Measurements from ENCODE around the gene GSG1L.

The GSG1L gene

DNA sequence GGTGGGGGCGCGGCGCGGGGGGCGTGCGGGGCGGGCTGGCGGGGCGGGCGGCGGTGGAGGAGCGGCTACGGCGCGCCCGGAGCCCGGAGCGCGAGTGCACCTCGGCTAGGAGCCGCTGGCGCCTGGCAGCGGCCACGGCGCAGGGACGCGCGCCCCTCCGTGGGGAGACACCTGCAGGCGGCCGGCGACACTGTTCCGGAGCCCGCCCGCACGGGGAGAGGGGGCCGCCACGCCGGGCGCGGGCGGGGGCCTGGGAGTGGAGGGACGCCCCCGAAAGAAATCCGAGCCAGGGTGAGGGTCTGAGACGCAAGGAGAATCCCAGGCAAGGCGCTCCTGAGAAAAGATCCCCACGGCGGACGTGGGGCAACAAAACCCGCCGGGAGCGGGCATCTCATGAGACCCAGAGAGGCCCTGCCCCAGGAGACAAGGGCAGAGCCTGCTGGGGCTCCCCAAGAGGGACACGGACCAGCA, at the start of gene GSG1L:
GSG1L (minus strand) TSS at position 124 of the 471 bp plus-strand sequence. CDS start 290 bp downstream, outside the sequence.
- no peak for DNase-seq (ENCODE audit: low read depth)

DNA sequence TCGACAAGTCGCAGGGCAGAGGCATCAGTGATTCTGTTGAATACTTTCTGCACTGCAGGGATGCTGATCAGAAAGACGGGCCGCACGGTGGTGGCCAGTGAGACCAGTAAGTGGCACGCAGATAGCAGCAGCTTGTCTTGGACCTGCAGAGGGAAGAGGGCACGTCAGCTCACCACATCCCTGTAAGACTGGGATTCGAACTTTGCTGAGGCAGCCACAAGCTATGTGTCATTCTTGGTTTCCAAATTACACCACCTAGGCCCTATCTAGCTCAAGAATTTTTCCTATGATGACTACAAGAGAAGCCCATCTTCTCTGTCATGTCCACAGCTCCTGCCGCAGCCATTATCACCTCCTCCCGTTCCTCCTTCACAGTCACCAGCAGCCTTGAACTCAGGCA, 49.4 kb upstream of the GSG1L start:
- DNase-seq (ENCODE audit: low read depth) = no peak

GRCh38 chr16:28110977-28111376, 47.5 kb upstream of the GSG1L start:
- no peak for DNase-seq (ENCODE audit: low read depth)

- DNase-seq (ENCODE audit: low read depth) = peak; percentile 82
Observed at GRCh38 chr16:28110479-28110878, 47.0 kb upstream of the GSG1L start.

GRCh38 chr16:28110074-28110473, 46.6 kb upstream of the GSG1L start:
- DNase-seq (ENCODE audit: low read depth) = peak; percentile 68

DNA sequence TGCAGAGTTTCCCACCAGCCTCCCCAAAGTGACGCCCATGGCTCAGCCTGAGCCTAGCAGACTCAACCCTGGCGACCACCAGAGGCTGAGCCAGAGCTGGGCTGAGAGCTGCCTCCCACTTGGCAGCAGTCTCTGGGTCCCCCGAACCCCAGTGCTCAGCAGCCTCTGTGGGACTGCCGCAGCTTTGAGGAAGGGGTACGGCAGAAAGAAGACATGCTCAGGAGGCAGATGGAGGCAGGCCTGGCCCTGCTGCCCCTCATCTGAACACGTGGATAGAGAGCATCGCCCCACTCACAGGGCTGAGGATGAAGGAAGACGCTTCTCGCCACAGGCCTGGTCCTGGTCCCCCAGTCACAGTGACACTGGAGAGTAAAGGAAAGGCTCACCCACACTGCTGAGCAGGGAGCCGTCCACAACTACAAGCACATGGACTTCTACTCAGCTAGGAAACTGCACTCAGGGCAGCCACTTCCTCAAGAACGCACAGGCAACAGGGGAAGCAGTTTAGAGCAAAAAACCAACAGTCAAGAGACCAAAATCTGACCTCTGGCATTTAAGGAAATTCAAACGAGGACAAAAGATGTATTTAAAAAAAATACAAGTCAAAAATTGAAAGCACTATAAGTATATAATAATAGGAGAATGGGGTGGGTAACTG, 45.2 kb upstream of the GSG1L start:
- no peak for DNase-seq (ENCODE audit: low read depth)

DNA sequence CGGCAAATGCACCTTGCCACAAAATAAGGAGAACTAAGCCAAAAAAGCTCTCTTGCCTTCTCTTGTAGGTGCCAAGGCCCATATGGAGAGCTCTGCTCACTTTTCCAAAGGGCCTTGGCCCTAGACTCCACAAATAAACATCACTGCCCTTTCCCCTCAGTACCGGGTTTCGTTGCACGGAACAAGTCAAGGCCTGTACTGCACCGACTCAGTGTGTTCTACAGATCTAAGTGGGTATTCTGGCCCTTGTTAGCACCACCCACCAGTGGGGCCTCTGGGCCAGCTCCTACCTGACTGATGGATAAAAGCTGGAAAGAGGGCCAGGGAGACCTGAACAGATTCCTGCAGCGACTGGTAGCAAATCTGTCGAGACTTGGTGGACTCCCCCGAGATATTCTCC, 43.7 kb upstream of the GSG1L start:
- no peak for DNase-seq (ENCODE audit: low read depth)

- DNase-seq (ENCODE audit: low read depth) = no peak
Observed at GRCh38 chr16:28106467-28107215, 43.1 kb upstream of the GSG1L start.

- DNase-seq (ENCODE audit: low read depth) = no peak
Observed at GRCh38 chr16:28105954-28106353, 42.4 kb upstream of the GSG1L start.

- no peak for DNase-seq (ENCODE audit: low read depth)
Observed at GRCh38 chr16:28105297-28105696, 41.8 kb upstream of the GSG1L start.

- no peak for DNase-seq (ENCODE audit: low read depth)
Observed at GRCh38 chr16:28104404-28104803, 40.9 kb upstream of the GSG1L start.

DNA sequence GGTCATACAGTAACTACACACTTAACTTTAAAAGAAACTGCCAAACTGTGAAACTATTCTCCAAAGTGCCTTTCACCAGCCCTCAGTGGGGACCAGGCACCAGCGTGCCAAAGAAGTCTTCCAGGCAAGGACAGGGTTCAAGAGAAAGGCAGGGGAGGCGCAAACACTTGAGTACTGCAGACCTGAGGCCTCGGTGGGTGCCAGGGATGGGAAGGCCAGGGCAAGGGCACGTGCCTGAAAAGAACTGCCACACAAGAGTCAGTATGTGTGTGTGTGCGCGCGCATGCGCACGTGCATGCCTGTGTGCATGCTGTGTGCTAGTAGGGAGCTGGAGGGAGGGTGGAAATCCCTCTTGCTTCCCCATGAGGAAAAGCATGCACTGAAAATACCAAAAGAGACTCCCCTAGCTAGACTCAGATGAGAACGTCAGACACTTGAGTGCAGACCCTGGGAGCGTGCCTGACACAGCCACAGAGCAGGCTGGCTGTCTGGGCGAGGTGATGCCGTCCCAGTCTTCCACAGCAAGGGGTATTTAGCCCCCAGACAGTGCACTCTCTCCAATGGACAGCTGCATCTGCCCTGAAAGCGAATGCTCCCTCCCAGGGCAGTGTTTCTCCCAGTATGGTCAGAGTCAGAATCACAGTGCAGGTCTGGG, 40.1 kb upstream of the GSG1L start:
- DNase-seq (ENCODE audit: low read depth) = no peak

DNA sequence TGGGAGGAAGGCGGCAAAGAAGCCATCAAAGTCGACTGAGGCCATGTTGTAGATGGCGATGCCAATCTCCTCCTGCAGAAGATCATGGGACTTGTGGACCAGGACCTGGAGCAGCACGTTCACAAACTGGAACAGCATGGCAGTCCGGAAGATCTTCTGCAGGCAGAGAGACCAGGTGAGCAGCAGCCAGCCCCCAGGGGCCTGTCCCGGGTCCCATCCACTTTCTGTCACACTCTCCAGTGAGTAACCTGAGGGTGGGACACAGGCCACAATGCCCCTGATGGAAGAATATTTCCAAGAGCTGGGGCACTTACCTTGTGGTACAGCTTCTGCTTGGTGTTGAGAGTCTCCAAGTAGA, 38.0 kb upstream of the GSG1L start:
- DNase-seq (ENCODE audit: low read depth) = no peak

DNA sequence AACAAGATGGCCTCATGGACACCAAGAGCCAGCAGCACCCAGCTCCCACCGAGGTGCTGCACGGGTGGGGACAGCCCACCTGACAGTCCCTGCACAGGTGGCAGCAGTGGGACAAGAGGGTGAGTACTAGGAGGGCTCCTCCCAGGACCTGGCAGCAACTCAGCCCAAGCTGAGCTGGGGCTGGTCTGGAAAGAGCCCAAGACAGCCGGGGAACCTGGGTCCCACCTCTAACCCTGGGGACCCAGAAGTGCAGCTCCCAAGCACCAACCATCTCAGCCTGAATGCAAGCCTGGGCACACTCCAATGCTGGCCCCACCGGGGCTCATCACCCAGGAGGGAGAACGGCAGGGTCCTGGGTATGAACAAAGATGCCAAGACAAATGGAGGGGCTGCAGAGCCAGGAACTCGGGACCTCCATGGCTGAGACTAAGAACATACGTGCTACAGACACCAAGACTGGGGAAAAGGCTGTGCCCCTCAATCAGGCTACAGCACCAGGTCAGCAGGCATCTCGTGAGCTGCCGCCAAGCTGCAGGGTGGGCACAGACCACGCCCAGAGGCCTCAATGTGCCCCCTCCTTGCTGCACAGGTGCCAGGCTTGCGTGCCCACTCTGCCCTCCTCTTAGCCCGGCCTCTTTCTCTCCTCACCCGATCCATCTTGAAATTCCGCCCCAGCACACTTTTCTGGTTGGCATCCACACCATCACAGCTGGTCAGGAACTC, 37.5 kb upstream of the GSG1L start:
- no peak for DNase-seq (ENCODE audit: low read depth)

GRCh38 chr16:28098959-28099945, 35.7 kb upstream of the GSG1L start:
- no peak for DNase-seq (ENCODE audit: low read depth)

DNA sequence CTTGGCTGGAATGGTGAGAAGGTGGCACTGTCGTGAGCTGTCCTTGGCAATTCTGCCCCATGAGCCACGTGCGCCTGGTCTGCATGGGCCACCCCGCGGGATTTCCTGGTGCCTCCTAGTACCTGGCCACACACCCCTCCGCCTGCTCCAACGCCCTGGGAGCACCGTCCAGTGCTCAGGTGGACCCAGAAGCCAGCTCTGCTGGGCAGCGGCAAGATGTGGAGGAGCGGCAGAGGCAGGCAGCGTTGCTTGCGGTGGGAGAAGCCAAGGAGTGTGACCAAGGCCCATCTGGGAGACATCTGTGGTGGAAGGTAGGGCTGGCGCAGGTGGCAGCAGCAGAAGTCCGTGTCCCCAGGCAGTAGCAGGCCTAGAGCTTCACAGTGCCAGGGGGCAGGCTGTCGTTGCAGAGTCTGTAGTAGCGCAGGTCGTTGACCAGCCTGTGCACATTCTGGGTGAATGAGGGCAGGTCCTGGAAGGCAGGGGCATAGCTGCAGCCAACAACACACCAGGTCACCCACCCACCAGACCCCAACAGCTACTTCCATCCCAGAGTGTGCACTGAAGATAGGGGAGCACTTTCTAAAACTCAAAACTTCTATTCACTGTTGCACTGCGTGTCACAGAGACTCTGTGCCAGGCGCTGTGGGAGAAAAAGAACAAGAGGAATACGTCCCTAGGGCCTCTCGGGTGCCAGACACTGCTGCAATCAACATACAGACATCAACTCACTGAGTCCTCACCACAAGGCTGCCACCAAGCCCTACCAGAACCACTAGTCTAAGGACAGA, 34.9 kb upstream of the GSG1L start:
- DNase-seq (ENCODE audit: low read depth) = no peak

GRCh38 chr16:28096983-28097899, 33.7 kb upstream of the GSG1L start:
- DNase-seq (ENCODE audit: low read depth) = no peak

DNA sequence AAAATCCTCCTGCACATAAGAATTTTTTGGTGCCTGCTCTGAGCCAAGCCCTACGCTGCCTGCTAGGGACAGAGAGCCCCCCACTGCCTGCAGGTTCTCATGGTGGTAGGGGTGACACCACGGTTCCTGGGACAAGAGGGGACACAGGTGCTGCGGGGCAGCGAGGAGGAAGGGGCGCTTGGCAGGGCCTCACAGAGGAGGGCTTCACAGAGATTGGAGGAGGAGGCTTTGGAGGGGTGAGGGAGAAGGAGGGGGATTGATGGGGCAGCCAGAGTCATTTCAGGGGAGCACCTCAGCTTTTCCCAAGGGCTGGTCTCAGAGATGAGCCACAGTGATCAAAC, 29.8 kb upstream of the GSG1L start:
- no peak for DNase-seq (ENCODE audit: low read depth)

DNA sequence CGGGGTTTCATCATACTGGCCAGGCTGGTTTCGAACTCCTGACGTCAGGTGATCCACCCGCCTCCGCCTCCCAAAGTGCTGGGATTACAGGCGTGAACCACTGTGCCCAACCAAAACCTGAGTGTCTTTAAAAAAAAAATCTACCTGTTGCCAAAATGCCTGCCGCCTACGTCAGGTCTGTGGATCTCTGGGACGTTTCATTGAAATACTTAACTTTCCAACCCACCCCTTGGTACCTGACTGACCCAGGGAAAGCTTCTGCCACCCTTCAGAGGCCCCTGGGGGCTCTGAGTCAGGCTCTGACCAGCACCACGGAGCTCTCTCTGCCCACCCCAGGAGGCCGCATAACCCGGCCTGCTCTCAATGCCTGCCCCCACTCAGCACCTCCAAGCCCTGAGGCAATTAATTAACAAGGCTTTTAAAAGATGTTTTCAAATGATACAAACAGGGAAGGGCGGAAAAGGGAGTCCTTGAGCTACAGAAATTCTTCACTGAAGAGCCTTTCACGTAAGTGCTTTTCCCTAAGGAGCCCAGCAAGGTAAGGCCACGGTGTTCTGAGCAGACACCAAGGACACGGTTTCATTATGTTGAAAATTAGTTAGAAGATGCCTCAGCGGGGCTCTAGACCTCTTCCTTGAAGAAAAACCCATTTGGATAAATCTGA, 29.3 kb upstream of the GSG1L start:
- peak; percentile 51 for DNase-seq (ENCODE audit: low read depth)

Measured in amniotic epithelial cell (primary cell).